GM12878 (cell line): ENCODE results near the gene GBGT1. TPM values are rescaled to one million over a fixed set of nuclear protein-coding genes. Genes with fewer than 3 reads are reported as not detected.

ENCODE experiments used
- DPF2 ChIP-seq: fragments of 450-650 bp; IDR thresholded peaks from 2 replicates; pipeline ENCODE4 v1.6.1; 2017; ENCODE audit warnings: mild to moderate bottlenecking
- KAT2A ChIP-seq: conservative IDR thresholded peaks from 2 replicates; pipeline ENCODE4 v1.6.1; 2011; ENCODE audit warnings: low read depth, low read length; ENCODE audit not compliant: control insufficient read depth
- RELA ChIP-seq: fragments of 450-650 bp; IDR thresholded peaks from 2 replicates; pipeline ENCODE4 v1.8.0; 2014; ENCODE audit warnings: borderline replicate concordance; ENCODE audit not compliant: partially characterized antibody
- SIN3A ChIP-seq: IDR thresholded peaks from 2 replicates; pipeline ENCODE4 v1.6.1; 2012; ENCODE audit warnings: low read depth, low read length, improper control_type of control experiment
- SMC3 ChIP-seq: IDR thresholded peaks from 2 replicates; pipeline ENCODE4 v1.6.1; 2011; ENCODE audit warnings: low read length, improper control_type of control experiment, borderline replicate concordance
- TCF12 ChIP-seq: IDR thresholded peaks from 2 replicates; pipeline ENCODE4 v1.6.1; 2011; ENCODE audit warnings: low read depth, mild to moderate bottlenecking, low read length
- YY1 ChIP-seq: IDR thresholded peaks from 2 replicates; pipeline ENCODE4 v1.6.1; 2011; ENCODE audit warnings: low read depth, mild to moderate bottlenecking, low read length
- ZNF24 ChIP-seq: fragments of 450-650 bp; IDR thresholded peaks from 2 replicates; pipeline ENCODE4 v1.6.1; 2017; ENCODE audit warnings: antibody characterized with exemption, mild to moderate bottlenecking
- polyA plus RNA-seq, 11 experiments: library from polyadenylated mRNA; depleted of rRNA in 4 of 11; unstranded in 6 of 11; stranded (reverse) in 5 of 11; fragments of >200 nt; fragmentation: Nextera tagmentation in 4 of 11; fragmentation: Illumina TruSeq in 1 of 11; extraction: Ambion mirVana in 4 of 11; extraction: Trizol in 1 of 11; gene quantifications; 1 replicate in 1 of 11; 2 replicates in 10 of 11; pipeline versions ENCODE4 v1.2.1 to v1.2.3, GENCODE V29; 2011 to 2016; ENCODE audit warnings: inconsistent platforms in 2 of 11, missing spikeins in 2 of 11, low read depth in 1 of 11
- total RNA-seq, 4 experiments: library from RNA; depleted of rRNA in 3 of 4; stranded (reverse); fragments of >200 nt in 3 of 4; fragmentation: Illumina TruSeq in 1 of 4; extraction: Trizol in 1 of 4; gene quantifications; 2 replicates each; pipeline versions ENCODE4 v1.2.1 to v1.2.3, GENCODE V29; 2013 to 2021
- TF ChIP-seq, protein P1 (sequence below): IDR thresholded peaks from 2 replicates; pipeline ENCODE4 v1.6.1; 2011; ENCODE audit warnings: borderline replicate concordance, low read depth, mild to moderate bottlenecking, moderate library complexity, low read length; ENCODE audit not compliant: insufficient read depth, poor library complexity, severe bottlenecking
- TF ChIP-seq, protein P2 (sequence below): fragments of 450-650 bp; IDR thresholded peaks from 2 replicates; pipeline ENCODE4 v1.6.1; 2017; ENCODE audit warnings: mild to moderate bottlenecking, moderate library complexity
- TF ChIP-seq, protein P3 (sequence below): fragments of 150-350 bp; IDR thresholded peaks from 2 replicates; pipeline ENCODE4 v1.6.1; 2016; ENCODE audit warnings: low read depth, low read length
- TF ChIP-seq, protein P4 (sequence below): fragments of 450-650 bp; IDR thresholded peaks from 2 replicates; pipeline ENCODE4 v1.6.1; 2018; ENCODE audit warnings: mild to moderate bottlenecking, low read depth, moderate library complexity; ENCODE audit not compliant: partially characterized antibody

Gene GBGT1
- total and polyA plus RNA-seq, 10 of the 15 experiments (the other 5 are each of a cell fraction or from before 2014, with no cell fraction given), result 0.08 to 1.9 (median 0.49) TPM

DNA sequence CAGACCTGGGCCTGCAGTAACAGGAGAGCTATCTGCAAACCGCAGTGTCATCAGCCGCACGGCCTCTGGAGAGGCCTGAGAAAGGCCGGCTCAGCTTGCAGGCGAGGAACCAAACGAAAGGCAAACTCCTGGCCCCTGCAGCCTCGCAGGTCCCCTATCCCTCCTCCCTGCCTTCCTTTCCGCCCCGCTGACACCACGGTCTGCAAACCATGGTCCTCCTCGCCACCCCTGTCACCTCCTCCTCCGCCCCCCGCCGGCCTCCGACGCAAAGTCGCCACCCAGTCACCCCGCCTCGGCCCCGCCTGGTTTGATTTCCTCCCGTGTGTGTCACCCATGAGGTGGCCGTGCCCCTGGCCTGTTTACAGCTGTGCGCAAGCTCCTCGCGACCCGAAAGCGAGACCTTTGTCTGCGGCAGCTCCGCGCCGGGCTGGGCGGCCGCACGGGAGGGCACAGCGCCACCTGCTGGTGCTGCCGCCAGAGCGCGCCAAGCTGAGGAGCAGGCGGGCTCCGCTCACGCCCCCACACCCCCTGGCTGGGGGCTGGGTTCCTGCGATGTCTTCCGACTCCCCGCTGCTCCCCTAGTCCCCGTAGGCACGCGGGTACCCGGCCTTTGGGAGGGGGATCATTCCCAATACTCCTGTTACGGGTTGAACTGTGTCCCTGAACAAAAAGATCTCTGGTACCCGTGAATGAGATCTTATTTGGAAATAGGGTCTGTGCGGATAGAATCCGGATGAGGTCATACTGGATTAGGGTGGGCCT lies 19.4 kb downstream of the GBGT1 start (continued):
- TF ChIP-seq, protein P1, sequence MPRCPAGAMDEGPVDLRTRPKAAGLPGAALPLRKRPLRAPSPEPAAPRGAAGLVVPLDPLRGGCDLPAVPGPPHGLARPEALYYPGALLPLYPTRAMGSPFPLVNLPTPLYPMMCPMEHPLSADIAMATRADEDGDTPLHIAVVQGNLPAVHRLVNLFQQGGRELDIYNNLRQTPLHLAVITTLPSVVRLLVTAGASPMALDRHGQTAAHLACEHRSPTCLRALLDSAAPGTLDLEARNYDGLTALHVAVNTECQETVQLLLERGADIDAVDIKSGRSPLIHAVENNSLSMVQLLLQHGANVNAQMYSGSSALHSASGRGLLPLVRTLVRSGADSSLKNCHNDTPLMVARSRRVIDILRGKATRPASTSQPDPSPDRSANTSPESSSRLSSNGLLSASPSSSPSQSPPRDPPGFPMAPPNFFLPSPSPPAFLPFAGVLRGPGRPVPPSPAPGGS, result peak; percentile 35
- TF ChIP-seq SIN3A (peak; percentile 90), TCF12 (peak; percentile 73), RELA (peak; percentile 76), SMC3 (peak; percentile 92), DPF2 (peak; percentile 70), KAT2A (no peak), YY1 (peak; percentile 87), ZNF24 (no peak)
- TF ChIP-seq, protein P2, sequence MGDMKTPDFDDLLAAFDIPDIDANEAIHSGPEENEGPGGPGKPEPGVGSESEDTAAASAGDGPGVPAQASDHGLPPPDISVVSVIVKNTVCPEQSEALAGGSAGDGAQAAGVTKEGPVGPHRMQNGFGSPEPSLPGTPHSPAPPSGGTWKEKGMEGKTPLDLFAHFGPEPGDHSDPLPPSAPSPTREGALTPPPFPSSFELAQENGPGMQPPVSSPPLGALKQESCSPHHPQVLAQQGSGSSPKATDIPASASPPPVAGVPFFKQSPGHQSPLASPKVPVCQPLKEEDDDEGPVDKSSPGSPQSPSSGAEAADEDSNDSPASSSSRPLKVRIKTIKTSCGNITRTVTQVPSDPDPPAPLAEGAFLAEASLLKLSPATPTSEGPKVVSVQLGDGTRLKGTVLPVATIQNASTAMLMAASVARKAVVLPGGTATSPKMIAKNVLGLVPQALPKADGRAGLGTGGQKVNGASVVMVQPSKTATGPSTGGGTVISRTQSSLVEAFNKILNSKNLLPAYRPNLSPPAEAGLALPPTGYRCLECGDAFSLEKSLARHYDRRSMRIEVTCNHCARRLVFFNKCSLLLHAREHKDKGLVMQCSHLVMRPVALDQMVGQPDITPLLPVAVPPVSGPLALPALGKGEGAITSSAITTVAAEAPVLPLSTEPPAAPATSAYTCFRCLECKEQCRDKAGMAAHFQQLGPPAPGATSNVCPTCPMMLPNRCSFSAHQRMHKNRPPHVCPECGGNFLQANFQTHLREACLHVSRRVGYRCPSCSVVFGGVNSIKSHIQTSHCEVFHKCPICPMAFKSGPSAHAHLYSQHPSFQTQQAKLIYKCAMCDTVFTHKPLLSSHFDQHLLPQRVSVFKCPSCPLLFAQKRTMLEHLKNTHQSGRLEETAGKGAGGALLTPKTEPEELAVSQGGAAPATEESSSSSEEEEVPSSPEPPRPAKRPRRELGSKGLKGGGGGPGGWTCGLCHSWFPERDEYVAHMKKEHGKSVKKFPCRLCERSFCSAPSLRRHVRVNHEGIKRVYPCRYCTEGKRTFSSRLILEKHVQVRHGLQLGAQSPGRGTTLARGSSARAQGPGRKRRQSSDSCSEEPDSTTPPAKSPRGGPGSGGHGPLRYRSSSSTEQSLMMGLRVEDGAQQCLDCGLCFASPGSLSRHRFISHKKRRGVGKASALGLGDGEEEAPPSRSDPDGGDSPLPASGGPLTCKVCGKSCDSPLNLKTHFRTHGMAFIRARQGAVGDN, result peak; percentile 85
- TF ChIP-seq, protein P3, sequence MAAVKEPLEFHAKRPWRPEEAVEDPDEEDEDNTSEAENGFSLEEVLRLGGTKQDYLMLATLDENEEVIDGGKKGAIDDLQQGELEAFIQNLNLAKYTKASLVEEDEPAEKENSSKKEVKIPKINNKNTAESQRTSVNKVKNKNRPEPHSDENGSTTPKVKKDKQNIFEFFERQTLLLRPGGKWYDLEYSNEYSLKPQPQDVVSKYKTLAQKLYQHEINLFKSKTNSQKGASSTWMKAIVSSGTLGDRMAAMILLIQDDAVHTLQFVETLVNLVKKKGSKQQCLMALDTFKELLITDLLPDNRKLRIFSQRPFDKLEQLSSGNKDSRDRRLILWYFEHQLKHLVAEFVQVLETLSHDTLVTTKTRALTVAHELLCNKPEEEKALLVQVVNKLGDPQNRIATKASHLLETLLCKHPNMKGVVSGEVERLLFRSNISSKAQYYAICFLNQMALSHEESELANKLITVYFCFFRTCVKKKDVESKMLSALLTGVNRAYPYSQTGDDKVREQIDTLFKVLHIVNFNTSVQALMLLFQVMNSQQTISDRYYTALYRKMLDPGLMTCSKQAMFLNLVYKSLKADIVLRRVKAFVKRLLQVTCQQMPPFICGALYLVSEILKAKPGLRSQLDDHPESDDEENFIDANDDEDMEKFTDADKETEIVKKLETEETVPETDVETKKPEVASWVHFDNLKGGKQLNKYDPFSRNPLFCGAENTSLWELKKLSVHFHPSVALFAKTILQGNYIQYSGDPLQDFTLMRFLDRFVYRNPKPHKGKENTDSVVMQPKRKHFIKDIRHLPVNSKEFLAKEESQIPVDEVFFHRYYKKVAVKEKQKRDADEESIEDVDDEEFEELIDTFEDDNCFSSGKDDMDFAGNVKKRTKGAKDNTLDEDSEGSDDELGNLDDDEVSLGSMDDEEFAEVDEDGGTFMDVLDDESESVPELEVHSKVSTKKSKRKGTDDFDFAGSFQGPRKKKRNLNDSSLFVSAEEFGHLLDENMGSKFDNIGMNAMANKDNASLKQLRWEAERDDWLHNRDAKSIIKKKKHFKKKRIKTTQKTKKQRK, result no peak
- TF ChIP-seq, protein P4, sequence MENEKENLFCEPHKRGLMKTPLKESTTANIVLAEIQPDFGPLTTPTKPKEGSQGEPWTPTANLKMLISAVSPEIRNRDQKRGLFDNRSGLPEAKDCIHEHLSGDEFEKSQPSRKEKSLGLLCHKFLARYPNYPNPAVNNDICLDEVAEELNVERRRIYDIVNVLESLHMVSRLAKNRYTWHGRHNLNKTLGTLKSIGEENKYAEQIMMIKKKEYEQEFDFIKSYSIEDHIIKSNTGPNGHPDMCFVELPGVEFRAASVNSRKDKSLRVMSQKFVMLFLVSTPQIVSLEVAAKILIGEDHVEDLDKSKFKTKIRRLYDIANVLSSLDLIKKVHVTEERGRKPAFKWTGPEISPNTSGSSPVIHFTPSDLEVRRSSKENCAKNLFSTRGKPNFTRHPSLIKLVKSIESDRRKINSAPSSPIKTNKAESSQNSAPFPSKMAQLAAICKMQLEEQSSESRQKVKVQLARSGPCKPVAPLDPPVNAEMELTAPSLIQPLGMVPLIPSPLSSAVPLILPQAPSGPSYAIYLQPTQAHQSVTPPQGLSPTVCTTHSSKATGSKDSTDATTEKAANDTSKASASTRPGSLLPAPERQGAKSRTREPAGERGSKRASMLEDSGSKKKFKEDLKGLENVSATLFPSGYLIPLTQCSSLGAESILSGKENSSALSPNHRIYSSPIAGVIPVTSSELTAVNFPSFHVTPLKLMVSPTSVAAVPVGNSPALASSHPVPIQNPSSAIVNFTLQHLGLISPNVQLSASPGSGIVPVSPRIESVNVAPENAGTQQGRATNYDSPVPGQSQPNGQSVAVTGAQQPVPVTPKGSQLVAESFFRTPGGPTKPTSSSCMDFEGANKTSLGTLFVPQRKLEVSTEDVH, result no peak
